ENCODE results near the gene DCP1A.
"Not testable (repeated sequence)": the region's sequence is repeated elsewhere in the genome, so short reads cannot be mapped to it uniquely, and the experiment has no call there.

The DCP1A gene

GRCh38 chr3:53299611-53300023 lies 47.7 kb downstream of the DCP1A start:
- H3K36me3 ChIP-seq (ENCODE audit: insufficient read depth, low read length): peaks cover 13% of the 10 kb centered on the region
- H3K4me3 ChIP-seq (ENCODE audit: low read depth, low read length); H3K4me1 ChIP-seq (ENCODE audit: control insufficient read depth, insufficient read depth, low read length, unreplicated experiment); H3K27ac ChIP-seq (ENCODE audit: low read depth, low read length); H3K79me2 ChIP-seq (ENCODE audit: control insufficient read depth, insufficient read depth, low read length, unreplicated experiment); H3K27me3 ChIP-seq (ENCODE audit: insufficient read depth, low read length); H2AFZ ChIP-seq (ENCODE audit: low read length, unreplicated experiment): not testable (repeated sequence)

- H3K4me3 ChIP-seq (ENCODE audit: low read depth, low read length): no peak overlapping the region
- no peaks in the 10 kb centered on the region for H3K27me3 ChIP-seq (ENCODE audit: insufficient read depth, low read length)
- no peak overlapping the region for H3K27ac ChIP-seq (ENCODE audit: low read depth, low read length)
- peaks cover 13% of the 10 kb centered on the region for H3K36me3 ChIP-seq (ENCODE audit: insufficient read depth, low read length)
- no peak overlapping the region for H2AFZ ChIP-seq (ENCODE audit: low read length, unreplicated experiment)
- H3K79me2 ChIP-seq (ENCODE audit: control insufficient read depth, insufficient read depth, low read length, unreplicated experiment): no peaks in the 10 kb centered on the region
- H3K4me1 ChIP-seq (ENCODE audit: control insufficient read depth, insufficient read depth, low read length, unreplicated experiment): no peaks in the 10 kb centered on the region
Measured at GRCh38 chr3:53295410-53295809, 51.9 kb downstream of the DCP1A start.

DNA sequence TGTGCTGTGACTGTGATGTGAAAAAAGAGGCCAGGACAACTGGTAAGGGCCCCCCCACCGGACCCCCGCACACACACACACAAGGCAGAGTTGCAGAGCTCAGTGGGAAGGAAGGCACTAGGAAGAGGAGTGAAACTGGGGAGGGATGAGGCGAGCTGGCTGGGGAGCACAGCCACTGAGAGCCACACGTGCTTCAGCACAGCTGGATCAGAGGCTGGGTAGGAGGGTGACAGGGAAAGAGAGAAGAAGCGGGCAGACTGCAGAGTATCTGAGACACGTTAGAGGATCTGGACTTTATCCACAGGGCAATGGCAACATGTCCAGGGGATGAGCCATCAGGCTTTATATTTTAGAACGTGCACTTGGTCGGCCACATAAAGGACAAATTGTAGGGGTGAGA lies 53.5 kb downstream of the DCP1A start:
- no peak overlapping the region for H2AFZ ChIP-seq (ENCODE audit: low read length, unreplicated experiment)
- no peaks in the 10 kb centered on the region for H3K79me2 ChIP-seq (ENCODE audit: control insufficient read depth, insufficient read depth, low read length, unreplicated experiment)
- H3K27ac ChIP-seq (ENCODE audit: low read depth, low read length): no peak overlapping the region
- no peaks in the 10 kb centered on the region for H3K27me3 ChIP-seq (ENCODE audit: insufficient read depth, low read length)
- peaks cover 8% of the 10 kb centered on the region for H3K36me3 ChIP-seq (ENCODE audit: insufficient read depth, low read length)
- H3K4me1 ChIP-seq (ENCODE audit: control insufficient read depth, insufficient read depth, low read length, unreplicated experiment): no peaks in the 10 kb centered on the region
- no peak overlapping the region for H3K4me3 ChIP-seq (ENCODE audit: low read depth, low read length)

GRCh38 chr3:53288214-53288613 lies 59.1 kb downstream of the DCP1A start:
- H3K36me3 ChIP-seq (ENCODE audit: insufficient read depth, low read length): peaks cover 17% of the 10 kb centered on the region; the same call in 1 of the 2 replicates
- H3K79me2 ChIP-seq (ENCODE audit: control insufficient read depth, insufficient read depth, low read length, unreplicated experiment): no peaks in the 10 kb centered on the region
- H3K27ac ChIP-seq (ENCODE audit: low read depth, low read length): no peak overlapping the region
- no peaks in the 10 kb centered on the region for H3K4me1 ChIP-seq (ENCODE audit: control insufficient read depth, insufficient read depth, low read length, unreplicated experiment)
- no peak overlapping the region for H2AFZ ChIP-seq (ENCODE audit: low read length, unreplicated experiment)
- no peak overlapping the region for H3K4me3 ChIP-seq (ENCODE audit: low read depth, low read length)
- H3K27me3 ChIP-seq (ENCODE audit: insufficient read depth, low read length): no peaks in the 10 kb centered on the region

DNA sequence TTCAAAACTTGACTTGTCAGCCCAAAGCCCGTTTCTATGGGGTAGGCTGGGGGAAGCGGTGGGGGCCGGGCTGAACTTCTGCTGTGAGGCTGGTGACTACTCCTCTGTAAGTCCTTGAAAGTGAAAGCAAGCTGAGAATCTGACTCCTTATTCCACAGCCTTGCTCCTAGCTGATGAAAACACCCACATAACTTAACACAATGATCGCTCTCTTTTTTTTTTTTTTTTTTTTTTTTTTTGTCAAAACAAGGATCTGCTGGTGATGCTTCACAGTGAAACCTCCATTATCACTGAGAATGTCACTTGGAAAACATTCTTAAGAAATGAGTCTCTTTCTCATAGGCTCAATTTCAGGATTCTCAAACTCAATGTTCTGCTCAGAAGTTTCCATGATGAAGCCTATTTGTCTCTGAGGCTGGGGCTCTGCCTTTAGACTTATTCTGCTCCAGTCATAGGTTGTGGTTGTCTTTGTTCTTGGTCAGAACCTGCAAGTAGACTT lies 60.2 kb downstream of the DCP1A start:
- Histone ChIP-seq H3K4me1 (ENCODE audit: control insufficient read depth, insufficient read depth, low read length, unreplicated experiment) (no peaks in the 10 kb centered on the region), H3K36me3 (ENCODE audit: insufficient read depth, low read length) (peaks cover 25% of the 10 kb centered on the region), H3K27ac (ENCODE audit: low read depth, low read length) (no peak overlapping the region), H3K4me3 (ENCODE audit: low read depth, low read length) (no peak overlapping the region), H2AFZ (ENCODE audit: low read length, unreplicated experiment) (no peak overlapping the region), H3K27me3 (ENCODE audit: insufficient read depth, low read length) (no peaks in the 10 kb centered on the region), H3K79me2 (ENCODE audit: control insufficient read depth, insufficient read depth, low read length, unreplicated experiment) (no peaks in the 10 kb centered on the region)

- Histone ChIP-seq H3K4me3 (ENCODE audit: low read depth, low read length) (no peak overlapping the region), H3K27me3 (ENCODE audit: insufficient read depth, low read length) (no peaks in the 10 kb centered on the region), H3K27ac (ENCODE audit: low read depth, low read length) (no peak overlapping the region), H2AFZ (ENCODE audit: low read length, unreplicated experiment) (no peak overlapping the region), H3K4me1 (ENCODE audit: control insufficient read depth, insufficient read depth, low read length, unreplicated experiment) (no peaks in the 10 kb centered on the region), H3K79me2 (ENCODE audit: control insufficient read depth, insufficient read depth, low read length, unreplicated experiment) (no peaks in the 10 kb centered on the region), H3K36me3 (ENCODE audit: insufficient read depth, low read length) (peaks cover 25% of the 10 kb centered on the region)
Measured at GRCh38 chr3:53286727-53287126, 60.6 kb downstream of the DCP1A start.

DNA sequence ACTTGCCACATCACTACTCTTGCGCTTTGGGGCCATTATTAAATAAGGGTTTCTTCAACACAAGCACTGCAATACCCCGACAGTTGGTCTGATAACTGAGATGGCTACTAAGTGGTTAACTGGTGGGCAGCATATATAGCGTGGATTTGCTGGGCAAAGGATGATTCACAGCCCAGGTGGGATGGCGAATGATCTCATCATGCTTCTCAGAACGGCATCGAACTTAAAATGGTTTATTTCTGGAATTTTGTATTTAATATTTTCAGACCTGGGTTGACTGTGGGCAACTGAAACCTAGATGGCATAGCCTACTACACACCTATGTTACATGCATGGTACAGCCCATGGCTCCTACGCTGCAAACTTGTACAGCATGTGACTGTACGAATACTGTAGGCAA lies 64.8 kb downstream of the DCP1A start:
- Histone ChIP-seq H2AFZ (ENCODE audit: low read length, unreplicated experiment) (no peak overlapping the region), H3K4me3 (ENCODE audit: low read depth, low read length) (no peak overlapping the region), H3K36me3 (ENCODE audit: insufficient read depth, low read length) (peaks cover 21% of the 10 kb centered on the region), H3K4me1 (ENCODE audit: control insufficient read depth, insufficient read depth, low read length, unreplicated experiment) (no peaks in the 10 kb centered on the region), H3K27me3 (ENCODE audit: insufficient read depth, low read length) (no peaks in the 10 kb centered on the region), H3K27ac (ENCODE audit: low read depth, low read length) (no peak overlapping the region), H3K79me2 (ENCODE audit: control insufficient read depth, insufficient read depth, low read length, unreplicated experiment) (no peaks in the 10 kb centered on the region)

GRCh38 chr3:53278667-53279066 lies 68.7 kb downstream of the DCP1A start:
- Histone ChIP-seq H3K79me2 (ENCODE audit: control insufficient read depth, insufficient read depth, low read length, unreplicated experiment) (no peaks in the 10 kb centered on the region), H3K4me1 (ENCODE audit: control insufficient read depth, insufficient read depth, low read length, unreplicated experiment) (no peaks in the 10 kb centered on the region), H3K27ac (ENCODE audit: low read depth, low read length) (no peak overlapping the region)

DNA sequence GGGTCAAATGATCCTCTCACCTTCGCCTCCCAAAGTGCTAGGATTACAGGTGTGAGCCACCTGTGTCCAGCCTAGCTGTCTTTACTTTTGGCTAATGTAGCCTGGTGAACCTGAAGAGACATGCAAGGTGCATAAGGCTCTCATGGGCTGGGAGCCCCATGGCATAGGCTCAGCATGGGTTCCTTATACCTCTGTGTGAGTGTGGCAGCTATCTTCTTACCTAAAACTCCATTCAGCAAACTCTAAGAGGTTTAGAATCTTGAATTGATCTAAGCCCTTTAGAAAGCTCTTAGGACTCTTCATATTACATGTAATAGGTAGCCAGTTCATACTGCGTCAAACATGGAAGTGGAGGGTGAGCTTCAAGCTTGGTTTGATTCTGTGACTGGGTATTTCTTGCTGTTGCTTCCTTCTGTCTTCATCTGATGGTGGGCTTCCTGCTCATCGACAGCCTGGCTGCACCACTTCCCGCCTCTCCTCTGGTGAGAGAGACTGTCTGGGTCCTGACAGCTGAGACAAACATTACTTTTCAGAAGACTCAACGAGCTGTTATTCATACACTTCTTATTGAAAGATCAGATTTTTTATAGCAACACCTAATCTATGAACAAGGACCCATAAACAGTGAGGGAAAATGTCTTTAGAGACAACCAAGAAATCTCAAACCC lies 72.3 kb downstream of the DCP1A start:
- no peaks in the 10 kb centered on the region for H3K36me3 ChIP-seq (ENCODE audit: insufficient read depth, low read length)
- H3K4me1 ChIP-seq (ENCODE audit: control insufficient read depth, insufficient read depth, low read length, unreplicated experiment): peaks cover 9% of the 10 kb centered on the region
- no peak overlapping the region for H3K27ac ChIP-seq (ENCODE audit: low read depth, low read length)
- H3K4me3 ChIP-seq (ENCODE audit: low read depth, low read length): no peak overlapping the region
- no peaks in the 10 kb centered on the region for H3K27me3 ChIP-seq (ENCODE audit: insufficient read depth, low read length)
- H3K79me2 ChIP-seq (ENCODE audit: control insufficient read depth, insufficient read depth, low read length, unreplicated experiment): no peaks in the 10 kb centered on the region
- H2AFZ ChIP-seq (ENCODE audit: low read length, unreplicated experiment): no peak overlapping the region

More at GRCh38 chr3:53278667-53279066, 68.7 kb downstream of the DCP1A start:
- Histone ChIP-seq H3K27me3 (ENCODE audit: insufficient read depth, low read length) (no peaks in the 10 kb centered on the region), H3K4me3 (ENCODE audit: low read depth, low read length) (no peak overlapping the region), H3K36me3 (ENCODE audit: insufficient read depth, low read length) (peaks cover 9% of the 10 kb centered on the region; the same call in 1 of the 2 replicates), H2AFZ (ENCODE audit: low read length, unreplicated experiment) (no peak overlapping the region)

GRCh38 chr3:53273146-53273670 lies 74.1 kb downstream of the DCP1A start:
- Histone ChIP-seq H3K36me3 (ENCODE audit: insufficient read depth, low read length) (no peaks in the 10 kb centered on the region), H2AFZ (ENCODE audit: low read length, unreplicated experiment) (no peak overlapping the region), H3K79me2 (ENCODE audit: control insufficient read depth, insufficient read depth, low read length, unreplicated experiment) (no peaks in the 10 kb centered on the region), H3K27ac (ENCODE audit: low read depth, low read length) (no peak overlapping the region), H3K4me3 (ENCODE audit: low read depth, low read length) (no peak overlapping the region), H3K27me3 (ENCODE audit: insufficient read depth, low read length) (no peaks in the 10 kb centered on the region), H3K4me1 (ENCODE audit: control insufficient read depth, insufficient read depth, low read length, unreplicated experiment) (peaks cover 21% of the 10 kb centered on the region)
